Testis (tissue), 2 donors: ENCODE measurements around the gene HPS5.

Source experiments
- POLR2A ChIP-seq: fragments of 450-650 bp; IDR thresholded peaks from one replicate; pipeline ENCODE4 v1.6.1; 2017; ENCODE audit warnings: antibody characterized with exemption, mild to moderate bottlenecking, moderate library complexity
- TF ChIP-seq, protein P1 (sequence below), 3 experiments: fragments of 450-650 bp in 2 of 3; fragments of 200-600 bp in 1 of 3; sonication (generic) in 1 of 3; IDR thresholded peaks; one replicate each; pipeline ENCODE4 v1.5.1; 2016 to 2019; ENCODE audit warnings: antibody characterized with exemption in 3 of 3, mild to moderate bottlenecking in 2 of 3, moderate library complexity in 1 of 3

DNA sequence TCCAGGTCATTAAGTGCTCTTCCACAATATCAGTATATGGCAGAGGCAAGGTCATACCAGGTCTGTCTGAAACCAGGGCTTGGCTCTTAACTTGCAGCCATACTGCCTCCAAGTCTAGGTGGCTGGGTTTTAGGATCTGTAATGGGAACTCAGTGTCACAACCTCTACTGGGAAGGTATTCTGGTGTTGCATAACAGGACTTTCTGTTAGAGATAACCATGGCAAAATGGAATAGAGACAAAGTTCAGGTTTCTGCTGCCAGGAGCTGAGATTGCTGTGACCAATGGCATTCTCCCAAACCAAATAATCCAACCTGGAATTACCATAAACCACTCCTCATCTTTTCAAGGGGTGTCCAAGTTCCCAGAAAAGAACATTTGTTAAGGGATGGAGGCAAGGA, 62.7 kb downstream of the HPS5 start:
- TF ChIP-seq, protein P1, sequence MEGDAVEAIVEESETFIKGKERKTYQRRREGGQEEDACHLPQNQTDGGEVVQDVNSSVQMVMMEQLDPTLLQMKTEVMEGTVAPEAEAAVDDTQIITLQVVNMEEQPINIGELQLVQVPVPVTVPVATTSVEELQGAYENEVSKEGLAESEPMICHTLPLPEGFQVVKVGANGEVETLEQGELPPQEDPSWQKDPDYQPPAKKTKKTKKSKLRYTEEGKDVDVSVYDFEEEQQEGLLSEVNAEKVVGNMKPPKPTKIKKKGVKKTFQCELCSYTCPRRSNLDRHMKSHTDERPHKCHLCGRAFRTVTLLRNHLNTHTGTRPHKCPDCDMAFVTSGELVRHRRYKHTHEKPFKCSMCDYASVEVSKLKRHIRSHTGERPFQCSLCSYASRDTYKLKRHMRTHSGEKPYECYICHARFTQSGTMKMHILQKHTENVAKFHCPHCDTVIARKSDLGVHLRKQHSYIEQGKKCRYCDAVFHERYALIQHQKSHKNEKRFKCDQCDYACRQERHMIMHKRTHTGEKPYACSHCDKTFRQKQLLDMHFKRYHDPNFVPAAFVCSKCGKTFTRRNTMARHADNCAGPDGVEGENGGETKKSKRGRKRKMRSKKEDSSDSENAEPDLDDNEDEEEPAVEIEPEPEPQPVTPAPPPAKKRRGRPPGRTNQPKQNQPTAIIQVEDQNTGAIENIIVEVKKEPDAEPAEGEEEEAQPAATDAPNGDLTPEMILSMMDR (IDR thresholded peaks at IDR 0.05), result no peak
- TF ChIP-seq POLR2A, result no peak
